AG10803 (cell line): ENCODE measurements around the gene BRMS1.

Experiments
- DNase-seq: peaks from one replicate; pipeline ENCODE4 v3.0.0; 2010; ENCODE audit warnings: low read depth
- H3K4me3 ChIP-seq: 2 replicates; pipeline ENCODE4 v1.5.1; 2011; ENCODE audit warnings: mild to moderate bottlenecking, low read length, control low read depth
- CTCF ChIP-seq: conservative IDR thresholded peaks from 2 replicates; pipeline ENCODE4 v1.5.1; 2011; ENCODE audit warnings: mild to moderate bottlenecking, low read length, control low read depth, inconsistent platforms

Gene BRMS1

GRCh38 chr11:66315921-66316811 lies 28.7 kb downstream of the BRMS1 start:
- H3K4me3 ChIP-seq: peak overlapping the region; percentile 93
- DNase-seq: no peak

GRCh38 chr11:66315498-66315885 lies 29.4 kb downstream of the BRMS1 start:
- peak overlapping the region; percentile 93 for H3K4me3 ChIP-seq
- no peak for TF ChIP-seq CTCF
- DNase-seq: no peak

More at GRCh38 chr11:66315921-66316811, 28.7 kb downstream of the BRMS1 start:
- no peak for TF ChIP-seq CTCF

- DNase-seq: no peak
- peak overlapping the region; percentile 93 for H3K4me3 ChIP-seq
Observed at GRCh38 chr11:66314561-66315497, 30.1 kb downstream of the BRMS1 start.

GRCh38 chr11:66314186-66314501 lies 30.8 kb downstream of the BRMS1 start:
- no peak for DNase-seq
- peak overlapping the region; percentile 93 for H3K4me3 ChIP-seq

More at GRCh38 chr11:66314561-66315497, 30.1 kb downstream of the BRMS1 start:
- TF ChIP-seq CTCF: no peak

GRCh38 chr11:66313321-66314185 lies 31.4 kb downstream of the BRMS1 start:
- TF ChIP-seq CTCF: peak; percentile 40
- DNase-seq: peak; percentile 53
- peak overlapping the region; percentile 93 for H3K4me3 ChIP-seq

More at GRCh38 chr11:66314186-66314501, 30.8 kb downstream of the BRMS1 start:
- TF ChIP-seq CTCF: no peak

- no peak for TF ChIP-seq CTCF
- DNase-seq: peak; percentile 100
- H3K4me3 ChIP-seq: peak overlapping the region; percentile 93
Observed at GRCh38 chr11:66312549-66313320, 32.2 kb downstream of the BRMS1 start.
